KMS-11 (cell line): ENCODE data around the gene HOXB13.

Experiments
- H2AFZ ChIP-seq: fragments of 200-600 bp; sonication (generic); 2 replicates; pipeline ENCODE4 v1.6.1; 2016; ENCODE audit warnings: antibody characterized with exemption, mixed run types, low read depth
- H3K27ac ChIP-seq: fragments of 200-600 bp; sonication (generic); 2 replicates; pipeline ENCODE4 v1.6.1; 2016; ENCODE audit warnings: mild to moderate bottlenecking, mixed run types
- H3K27me3 ChIP-seq: fragments of 200-600 bp; sonication (generic); 2 replicates; pipeline ENCODE4 v1.6.1; 2017; ENCODE audit warnings: mild to moderate bottlenecking, low read depth, mixed run types, moderate library complexity; ENCODE audit not compliant: insufficient read depth
- H3K36me3 ChIP-seq: fragments of 200-600 bp; sonication (generic); 2 replicates; pipeline ENCODE4 v1.6.1; 2017; ENCODE audit warnings: mild to moderate bottlenecking, mixed run types; ENCODE audit not compliant: insufficient read depth
- H3K4me1 ChIP-seq: fragments of 200-600 bp; sonication (generic); 2 replicates; pipeline ENCODE4 v1.6.1; 2016; ENCODE audit warnings: mild to moderate bottlenecking, low read depth, mixed run types; ENCODE audit not compliant: poor library complexity, severe bottlenecking
- H3K4me2 ChIP-seq: fragments of 200-600 bp; sonication (generic); 2 replicates; pipeline ENCODE4 v1.7.0; 2016; ENCODE audit warnings: mild to moderate bottlenecking, mixed run types
- H3K4me3 ChIP-seq: fragments of 200-600 bp; sonication (generic); IDR thresholded peaks from 2 replicates; pipeline ENCODE4 v1.6.1; 2017; ENCODE audit warnings: low read depth, low read length, mixed read lengths; ENCODE audit not compliant: insufficient read depth
- H3K79me2 ChIP-seq: fragments of 200-600 bp; sonication (generic); 2 replicates; pipeline ENCODE4 v1.6.1; 2016; ENCODE audit warnings: low read depth, mixed run types; ENCODE audit not compliant: insufficient read depth
- H3K9ac ChIP-seq: fragments of 200-600 bp; sonication (generic); 2 replicates; pipeline ENCODE4 v1.6.1; 2016; ENCODE audit warnings: mild to moderate bottlenecking, mixed run types
- H4K20me1 ChIP-seq: fragments of 200-600 bp; sonication (generic); 2 replicates; pipeline ENCODE4 v1.6.1; 2016; ENCODE audit warnings: mild to moderate bottlenecking, mixed run types; ENCODE audit not compliant: insufficient read depth
- CTCF ChIP-seq: fragments of 200-600 bp; sonication (generic); conservative IDR thresholded peaks from 2 replicates; pipeline ENCODE4 v1.6.1; 2017; ENCODE audit warnings: low read depth, mild to moderate bottlenecking, antibody characterized with exemption, low read length, moderate library complexity, mixed read lengths

The HOXB13 gene

GRCh38 chr17:48746916-48747444 is 18.4 kb upstream of the HOXB13 start:
- no peak overlapping the region for H2AFZ ChIP-seq
- H3K27ac ChIP-seq: no peak overlapping the region
- H3K36me3 ChIP-seq: no peaks in the 10 kb centered on the region
- no peaks in the 10 kb centered on the region for H4K20me1 ChIP-seq
- H3K79me2 ChIP-seq: no peaks in the 10 kb centered on the region
- no peak overlapping the region for H3K9ac ChIP-seq
- no peak overlapping the region for H3K4me2 ChIP-seq
- H3K27me3 ChIP-seq: peaks cover 17% of the 10 kb centered on the region; the same call in 1 of the 2 replicates
- H3K4me3 ChIP-seq: no peak overlapping the region
- TF ChIP-seq CTCF: no peak
- peaks cover 19% of the 10 kb centered on the region for H3K4me1 ChIP-seq

GRCh38 chr17:48745381-48746275 is 17.1 kb upstream of the HOXB13 start:
- Histone ChIP-seq H3K79me2 (no peaks in the 10 kb centered on the region), H3K4me3 (no peak overlapping the region), H2AFZ (no peak overlapping the region), H3K36me3 (no peaks in the 10 kb centered on the region), H3K27me3 (peaks cover 9% of the 10 kb centered on the region; the same call in 1 of the 2 replicates), H3K4me1 (peaks cover 19% of the 10 kb centered on the region), H3K27ac (no peak overlapping the region), H3K9ac (no peak overlapping the region), H3K4me2 (peak overlapping the region; percentile 10; the same call in 1 of the 2 replicates), H4K20me1 (no peaks in the 10 kb centered on the region)
- TF ChIP-seq CTCF: no peak

GRCh38 chr17:48740537-48740936 is 12.0 kb upstream of the HOXB13 start:
- TF ChIP-seq CTCF: no peak
- no peak overlapping the region for H2AFZ ChIP-seq
- no peaks in the 10 kb centered on the region for H3K79me2 ChIP-seq

GRCh38 chr17:48738803-48739526 is 10.4 kb upstream of the HOXB13 start:
- no peak overlapping the region for H3K27ac ChIP-seq
- H3K9ac ChIP-seq: no peak overlapping the region
- no peaks in the 10 kb centered on the region for H3K36me3 ChIP-seq
- no peaks in the 10 kb centered on the region for H3K4me1 ChIP-seq
- H4K20me1 ChIP-seq: no peaks in the 10 kb centered on the region
- H3K79me2 ChIP-seq: no peaks in the 10 kb centered on the region
- no peak overlapping the region for H2AFZ ChIP-seq
- peaks cover 30% of the 10 kb centered on the region; the same call in 1 of the 2 replicates for H3K27me3 ChIP-seq
- H3K4me3 ChIP-seq: no peak overlapping the region
- TF ChIP-seq CTCF: no peak
- no peak overlapping the region for H3K4me2 ChIP-seq

More at GRCh38 chr17:48740537-48740936, 12.0 kb upstream of the HOXB13 start:
- Histone ChIP-seq H3K27ac (no peak overlapping the region), H3K9ac (no peak overlapping the region), H3K4me3 (no peak overlapping the region), H4K20me1 (no peaks in the 10 kb centered on the region), H3K36me3 (no peaks in the 10 kb centered on the region), H3K4me1 (peaks cover 11% of the 10 kb centered on the region), H3K27me3 (peaks cover 21% of the 10 kb centered on the region; the same call in 1 of the 2 replicates), H3K4me2 (no peak overlapping the region)
